Activated CD4-positive, alpha-beta T cell treated with anti-CD3 and anti-CD28 coated beads for 4 hours (primary cell): ENCODE data around the gene ATP6V0D1.
"Not testable (repeated sequence)": the region's sequence is repeated elsewhere in the genome, so short reads cannot be mapped to it uniquely, and the experiment has no call there.

Experiments used
- DNase-seq, 2 donors: peaks; one replicate each; pipeline ENCODE4 v3.0.0-alpha.2; 2020

Gene ATP6V0D1

GRCh38 chr16:67424261-67424615 lies 56.7 kb downstream of the ATP6V0D1 start:
- DNase-seq: no peak

- DNase-seq: no peak
Observed at GRCh38 chr16:67423611-67424260, 57.2 kb downstream of the ATP6V0D1 start.

- no peak for DNase-seq
Observed at GRCh38 chr16:67423015-67423414, 57.9 kb downstream of the ATP6V0D1 start.

- DNase-seq: no peak
Observed at GRCh38 chr16:67421030-67421429, 59.9 kb downstream of the ATP6V0D1 start.

- DNase-seq: no peak
Observed at GRCh38 chr16:67419931-67420330, 61.0 kb downstream of the ATP6V0D1 start.

GRCh38 chr16:67419502-67419901 lies 61.5 kb downstream of the ATP6V0D1 start:
- no peak for DNase-seq

- DNase-seq: no peak
Observed at GRCh38 chr16:67417333-67418061, 63.5 kb downstream of the ATP6V0D1 start.

- DNase-seq: peak in 1 of 2 donors; percentile 24
Observed at GRCh38 chr16:67415872-67416793, 64.8 kb downstream of the ATP6V0D1 start, which contains the start of gene ZDHHC1. TSS of gene ZDHHC1 (minus strand) at chr16:67416477. CDS start at chr16:67407775, 8,702 bp downstream.

- DNase-seq: not testable (repeated sequence)
Observed at GRCh38 chr16:67415421-67415820, 65.5 kb downstream of the ATP6V0D1 start.

- no peak for DNase-seq
Observed at GRCh38 chr16:67413978-67414911, 66.7 kb downstream of the ATP6V0D1 start.

GRCh38 chr16:67412294-67412693 lies 68.7 kb downstream of the ATP6V0D1 start:
- no peak for DNase-seq

- DNase-seq: no peak
Observed at GRCh38 chr16:67411339-67411738, 69.6 kb downstream of the ATP6V0D1 start.

- DNase-seq: no peak
Observed at GRCh38 chr16:67409631-67410030, 71.3 kb downstream of the ATP6V0D1 start.

GRCh38 chr16:67407788-67408452 lies 73.0 kb downstream of the ATP6V0D1 start:
- no peak for DNase-seq

- DNase-seq: no peak
Observed at GRCh38 chr16:67407176-67407787, 73.7 kb downstream of the ATP6V0D1 start.

GRCh38 chr16:67406111-67406971 lies 74.6 kb downstream of the ATP6V0D1 start:
- DNase-seq: no peak

- DNase-seq: no peak
Observed at GRCh38 chr16:67405336-67405735, 75.6 kb downstream of the ATP6V0D1 start.

- no peak for DNase-seq
Observed at GRCh38 chr16:67404740-67405226, 76.2 kb downstream of the ATP6V0D1 start.

GRCh38 chr16:67403976-67404555 lies 76.9 kb downstream of the ATP6V0D1 start:
- no peak for DNase-seq

- no peak for DNase-seq
Observed at GRCh38 chr16:67400901-67401300, 80.1 kb downstream of the ATP6V0D1 start.
